ENCODE data around the gene GRB2.
"Not testable (repeated sequence)": the region's sequence is repeated elsewhere in the genome, so short reads cannot be mapped to it uniquely, and the experiment has no call there.

GRB2 gene

GRCh38 chr17:75384751-75385150 lies 20.7 kb downstream of the GRB2 start:
- DNase-seq = no peak

DNA sequence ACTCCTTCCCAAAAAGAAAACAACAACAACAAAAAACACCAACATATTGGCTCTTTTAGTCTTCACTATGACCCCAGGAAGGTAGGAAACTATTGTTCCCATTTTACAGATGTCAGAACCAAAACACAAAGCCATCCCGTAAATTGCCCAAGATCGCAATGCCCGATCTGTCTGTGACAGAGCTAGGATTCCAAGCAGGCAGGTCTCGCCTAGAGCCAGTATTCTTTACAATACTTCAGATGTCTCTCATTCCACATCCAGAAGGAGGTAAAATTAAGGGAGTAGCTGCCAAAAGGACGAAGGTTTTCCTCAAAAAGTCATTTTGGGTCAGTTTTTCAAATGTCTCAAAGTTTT lies 21.7 kb downstream of the GRB2 start:
- DNase-seq = no peak

DNA sequence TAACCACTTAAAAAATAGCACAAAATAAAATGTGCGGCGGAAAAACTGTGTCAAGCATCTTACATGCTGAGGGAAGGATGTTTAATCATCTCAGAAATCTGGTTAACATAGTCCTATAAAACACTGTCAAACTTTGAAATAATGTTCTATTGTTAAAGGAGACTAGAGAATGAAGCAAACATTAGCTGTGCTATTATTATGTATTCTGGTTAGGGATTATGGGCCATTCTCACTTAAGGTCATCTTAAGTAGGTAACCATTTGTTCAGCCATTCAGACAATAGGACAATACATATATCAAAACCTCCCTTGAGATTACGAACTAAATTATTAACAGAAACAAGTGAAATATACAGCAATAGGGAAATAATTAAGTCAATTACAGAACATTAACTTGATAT lies 24.7 kb downstream of the GRB2 start:
- no peak for DNase-seq

DNA sequence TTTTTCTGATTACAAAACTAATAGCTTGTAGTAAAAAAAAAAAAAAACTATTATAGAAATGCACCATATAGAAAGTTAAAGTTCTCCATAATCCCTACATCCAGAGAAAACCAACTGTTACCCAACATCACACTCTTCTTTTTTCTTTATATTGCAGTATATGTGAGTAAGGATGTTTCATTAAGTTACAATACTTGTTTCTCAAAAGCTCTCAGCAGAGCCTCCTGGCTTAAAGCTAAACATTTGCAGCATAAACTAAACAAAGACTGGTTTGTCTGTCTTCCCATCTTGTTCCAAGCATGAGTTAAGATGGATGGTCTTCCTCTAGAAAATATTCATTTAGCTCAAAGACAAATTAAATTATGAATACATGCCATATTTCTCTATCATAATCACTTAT lies 25.2 kb downstream of the GRB2 start:
- DNase-seq = no peak

DNA sequence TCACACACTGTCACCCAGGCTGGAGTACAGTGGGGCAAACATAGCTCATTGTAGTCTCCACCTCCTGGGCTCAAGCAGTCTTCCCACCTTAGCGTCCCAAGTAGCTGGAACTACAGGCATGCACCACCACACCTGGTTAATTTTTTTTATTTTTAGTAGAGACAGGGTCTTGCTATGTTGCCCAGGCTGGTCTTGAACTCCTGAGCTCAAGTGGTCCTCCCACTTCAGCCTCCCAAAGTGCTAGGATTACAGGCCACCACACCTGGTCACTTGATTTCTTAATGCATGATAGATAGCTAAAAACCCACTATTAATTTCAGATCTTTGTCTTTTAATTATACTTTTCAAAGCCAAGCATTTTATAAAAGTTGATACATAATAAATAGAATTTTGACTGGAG lies 26.1 kb downstream of the GRB2 start:
- DNase-seq = not testable (repeated sequence)

GRCh38 chr17:75373280-75373679 lies 32.2 kb downstream of the GRB2 start:
- no peak for DNase-seq

- DNase-seq = no peak
Observed at GRCh38 chr17:75371981-75372380, 33.5 kb downstream of the GRB2 start.

DNA sequence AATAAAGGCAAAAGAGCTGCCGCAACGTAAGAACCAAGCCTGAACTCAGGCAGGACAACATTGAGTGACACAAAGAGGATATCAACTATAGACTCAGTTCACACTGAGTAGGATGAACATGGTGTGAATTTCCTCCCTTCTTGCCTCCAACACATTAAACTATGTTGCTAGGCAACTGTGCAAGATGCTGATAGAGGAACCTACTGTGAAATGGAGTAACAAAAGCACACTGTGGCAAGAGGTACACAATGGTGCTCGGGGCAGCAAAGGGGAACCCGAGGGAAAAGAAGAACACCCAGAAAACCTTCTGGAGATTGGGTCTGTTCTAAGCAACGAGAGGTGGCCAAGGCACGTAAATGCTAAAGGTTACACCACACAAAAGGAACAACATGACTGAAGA lies 34.1 kb downstream of the GRB2 start:
- no peak for DNase-seq

GRCh38 chr17:75370286-75370915 lies 35.1 kb downstream of the GRB2 start:
- no peak for DNase-seq

- not testable (repeated sequence) for DNase-seq
Observed at GRCh38 chr17:75367838-75368789, 37.4 kb downstream of the GRB2 start.

- DNase-seq = no peak
Observed at GRCh38 chr17:75367312-75367711, 38.2 kb downstream of the GRB2 start.

DNA sequence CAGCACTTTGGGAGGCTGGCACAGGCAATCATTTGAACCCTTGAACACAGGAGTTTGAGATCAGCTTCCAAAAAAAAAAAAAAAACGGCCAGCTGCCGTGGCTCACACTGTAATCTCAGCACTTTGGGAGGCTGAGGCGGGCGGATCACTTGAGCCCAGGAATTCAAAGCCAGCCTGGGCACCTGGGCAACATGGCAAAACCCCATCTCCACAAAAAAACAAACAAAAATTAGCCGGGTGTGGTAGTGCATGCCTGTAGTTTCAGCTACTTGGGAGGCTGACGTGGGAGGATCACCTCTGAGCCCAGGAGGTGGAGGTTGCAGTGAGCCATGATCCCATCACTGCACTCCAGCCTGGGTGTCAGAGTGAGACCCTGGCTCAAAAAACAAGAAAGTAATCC lies 39.0 kb downstream of the GRB2 start:
- peak; percentile 46 for DNase-seq

DNA sequence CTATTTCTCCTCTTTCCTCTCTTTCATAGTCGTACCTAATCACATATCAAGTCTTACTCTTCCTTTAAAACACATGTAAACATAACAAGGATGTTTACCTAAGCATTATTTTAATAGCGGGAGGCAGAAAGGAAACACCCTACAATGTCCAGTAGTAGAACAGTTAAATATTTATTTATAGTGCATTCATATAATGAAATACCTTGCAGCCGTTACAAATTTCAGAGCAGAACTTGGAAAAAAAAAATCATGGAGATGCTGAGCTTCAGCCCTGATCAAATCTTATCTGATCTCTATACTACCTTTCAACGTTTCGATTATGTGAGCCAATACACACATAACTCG lies 39.6 kb downstream of the GRB2 start:
- DNase-seq = no peak

- DNase-seq = peak; percentile 64
Observed at GRCh38 chr17:75365009-75365930, 40.2 kb downstream of the GRB2 start.

- no peak for DNase-seq
Observed at GRCh38 chr17:75364078-75364477, 41.4 kb downstream of the GRB2 start.

DNA sequence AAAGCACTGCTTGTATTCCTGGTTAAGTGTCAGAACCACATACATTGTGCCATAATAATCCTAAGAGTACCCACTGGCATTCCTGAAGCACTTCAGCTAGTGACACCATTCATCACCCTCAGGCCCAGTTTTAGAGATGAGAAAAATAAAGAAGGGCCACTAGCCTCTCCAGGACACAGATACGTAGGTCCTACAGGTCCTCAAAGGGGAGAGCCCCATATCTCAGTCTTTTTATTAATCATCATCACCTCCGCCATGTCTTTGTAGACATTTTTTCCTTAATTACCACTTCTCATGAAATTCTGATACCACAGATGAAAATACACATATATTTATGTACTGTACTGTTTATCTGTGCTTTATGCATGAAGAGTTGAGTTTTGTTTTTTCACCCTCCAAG lies 43.5 kb downstream of the GRB2 start:
- DNase-seq = no peak

- no peak for DNase-seq
Observed at GRCh38 chr17:75361344-75361743, 44.1 kb downstream of the GRB2 start.

DNA sequence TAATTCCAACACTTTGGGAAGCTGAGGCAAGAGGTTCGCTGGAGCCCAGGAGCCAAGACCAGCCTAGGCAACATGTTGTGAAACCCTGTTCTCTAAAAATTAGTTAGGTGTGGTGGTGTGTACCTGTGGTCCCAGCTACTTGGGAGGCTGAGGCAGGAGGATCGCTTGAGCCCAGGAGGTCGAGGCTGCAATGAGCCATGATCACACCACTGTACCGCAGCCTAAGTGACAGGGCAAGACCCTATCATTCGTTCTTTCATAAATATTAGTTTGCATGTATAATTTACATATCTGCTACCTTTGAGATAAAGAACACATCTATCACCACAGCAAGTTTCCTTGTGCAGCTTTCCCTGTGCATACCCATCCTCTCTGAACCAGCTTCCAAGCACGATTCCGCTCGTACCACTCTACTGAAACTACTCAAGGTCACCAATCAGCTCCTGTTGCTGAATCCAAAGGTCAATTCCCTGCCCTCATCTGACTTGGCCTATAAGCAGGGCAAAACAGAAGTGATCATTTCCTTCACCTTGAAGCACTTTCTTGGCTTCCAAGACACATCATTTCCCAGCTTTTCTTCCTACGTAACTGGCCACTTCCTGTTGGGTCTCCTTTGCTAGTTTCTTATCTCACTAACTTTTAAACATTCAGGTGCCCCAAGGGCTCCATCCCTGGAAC lies 49.1 kb downstream of the GRB2 start:
- no peak for DNase-seq

DNA sequence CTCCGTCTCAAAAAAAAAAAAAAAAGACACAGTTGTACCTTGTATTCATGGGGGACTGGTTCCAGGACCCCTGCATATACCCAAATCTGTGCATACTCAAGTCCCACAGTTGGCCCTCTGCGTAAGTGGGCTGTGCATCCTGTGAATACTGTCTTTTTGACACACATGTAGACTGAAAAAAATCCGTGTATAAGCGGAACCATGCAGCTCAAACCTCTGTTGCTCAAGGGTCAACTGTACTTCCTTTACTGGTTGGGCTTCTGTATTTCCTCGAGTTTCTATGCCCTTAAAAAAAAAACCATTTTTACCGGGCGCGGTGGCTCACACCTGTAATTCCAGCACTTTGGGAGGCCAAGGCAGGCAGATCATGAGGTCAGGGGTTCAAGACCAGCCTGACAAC lies 52.3 kb downstream of the GRB2 start:
- DNase-seq = no peak

DNA sequence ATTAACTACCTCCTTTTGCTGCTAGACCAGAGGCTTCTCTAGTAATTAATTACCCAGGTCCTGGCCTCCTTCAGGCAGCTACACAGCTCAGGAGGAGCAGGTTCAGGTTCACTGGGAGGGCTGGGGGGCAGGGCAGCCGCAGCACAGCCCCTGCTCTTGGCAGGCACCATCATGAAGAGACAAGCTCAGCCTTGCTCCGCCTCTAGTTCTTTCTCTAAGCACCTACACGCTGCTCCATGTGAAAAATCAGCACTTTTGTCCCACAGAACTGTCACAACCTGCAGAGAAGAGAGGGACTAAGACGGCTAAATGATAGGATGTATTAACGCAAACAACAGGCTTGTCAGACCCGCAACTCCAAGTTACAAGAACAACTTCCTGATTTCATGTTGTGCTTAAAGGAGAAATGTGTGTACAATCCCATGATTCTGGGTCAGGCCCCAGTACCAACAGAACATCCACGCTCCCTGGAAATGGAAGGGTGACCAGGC lies 53.4 kb downstream of the GRB2 start:
- peak; percentile 90 for DNase-seq

DNA sequence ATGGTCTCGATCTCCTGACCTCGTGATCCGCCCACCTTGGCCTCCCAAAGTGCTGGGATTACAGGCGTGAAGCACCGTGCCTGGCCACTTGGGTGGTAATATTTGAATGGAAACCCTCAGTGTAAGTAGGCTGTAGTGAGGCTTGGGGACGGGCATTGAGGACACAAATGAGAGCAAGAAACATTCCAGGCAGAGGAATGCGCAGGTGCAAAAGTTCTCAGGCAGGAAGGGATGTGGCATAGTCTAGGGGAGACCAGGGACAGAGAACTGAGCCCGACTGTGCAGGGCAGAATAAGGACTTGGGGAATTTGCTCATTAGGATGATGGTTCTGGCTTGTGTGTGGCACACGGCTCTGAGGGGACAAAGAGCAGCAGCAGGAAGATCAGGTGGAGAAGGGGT lies 54.8 kb downstream of the GRB2 start:
- no peak for DNase-seq

GRCh38 chr17:75350029-75350428 lies 55.4 kb downstream of the GRB2 start:
- peak; percentile 20 for DNase-seq

DNA sequence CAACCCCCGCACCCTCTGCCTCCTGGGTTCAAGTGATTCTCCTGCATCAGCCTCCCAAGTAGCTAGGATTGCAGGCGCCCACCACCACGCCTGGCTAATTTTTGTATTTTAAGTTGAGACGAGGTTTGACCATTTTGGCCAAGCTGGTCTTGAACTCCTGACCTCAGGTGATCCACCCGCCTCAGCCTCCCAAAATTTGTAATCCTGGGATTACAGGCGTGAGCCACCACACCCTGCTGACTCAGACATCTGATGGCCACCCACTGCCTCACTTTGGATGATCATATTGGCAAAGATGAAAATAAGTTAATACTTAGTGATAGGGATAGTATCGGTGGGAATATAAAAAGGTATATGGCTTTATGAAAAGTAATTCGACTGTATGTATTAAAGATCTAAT lies 55.9 kb downstream of the GRB2 start:
- DNase-seq = no peak

Data from NCI-H2171 treated with DMSO at 0.1 percent for 48 hours (cell line).